ENCODE data around the gene YWHAG.
A peak's percentile ranks its signal among the peaks of the same experiment; 100 is the strongest.
"Not testable (repeated sequence)": the region's sequence is repeated elsewhere in the genome, so short reads cannot be mapped to it uniquely, and the experiment has no call there.

The YWHAG gene

GRCh38 chr7:76377186-76377918 is 18.6 kb upstream of the YWHAG start:
- DNase-seq, result no peak

- no peak for DNase-seq
Measured at GRCh38 chr7:76375251-76375650, 16.5 kb upstream of the YWHAG start.

DNA sequence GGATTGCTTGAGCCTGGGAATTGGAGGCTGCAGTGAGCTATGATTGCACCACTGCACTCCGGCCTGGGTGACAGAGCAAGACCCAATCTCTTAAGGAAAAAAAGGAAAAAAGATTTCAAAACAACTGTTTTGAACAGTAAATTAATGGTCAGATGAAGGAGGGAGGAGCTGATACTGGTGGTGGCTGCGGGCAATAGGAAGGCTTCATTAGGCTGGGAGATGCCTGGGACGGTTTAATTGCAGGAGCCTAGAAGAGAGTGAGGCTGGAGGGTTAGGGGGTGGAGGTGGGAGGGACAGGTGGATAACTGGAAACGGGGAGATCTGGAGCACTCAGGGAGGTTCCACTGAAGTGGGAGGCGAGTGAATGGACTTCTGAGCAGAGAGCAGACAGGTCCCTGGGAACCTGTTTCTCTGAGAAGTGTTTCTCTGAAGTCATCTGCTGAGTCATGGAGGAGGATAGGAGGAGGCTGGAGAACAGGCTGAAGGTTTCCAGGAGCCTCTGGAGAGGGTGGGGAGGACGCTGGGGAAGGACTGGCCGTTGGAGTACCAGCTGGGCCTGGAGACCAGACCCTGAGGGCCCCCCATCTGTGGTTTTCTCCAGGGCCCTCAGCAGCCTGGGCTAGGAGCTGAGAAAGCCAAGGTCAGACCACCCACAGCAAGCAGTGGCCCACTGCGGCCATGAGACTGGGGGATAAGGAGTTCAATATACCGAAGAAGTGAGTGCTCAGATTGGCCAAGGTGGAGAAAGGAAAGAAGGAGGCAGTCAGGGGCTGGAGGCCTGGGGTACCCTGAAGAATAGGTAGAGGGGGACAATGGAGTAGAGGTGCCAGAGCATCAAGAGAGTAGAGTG is 14.4 kb upstream of the YWHAG start:
- no peak for DNase-seq

DNA sequence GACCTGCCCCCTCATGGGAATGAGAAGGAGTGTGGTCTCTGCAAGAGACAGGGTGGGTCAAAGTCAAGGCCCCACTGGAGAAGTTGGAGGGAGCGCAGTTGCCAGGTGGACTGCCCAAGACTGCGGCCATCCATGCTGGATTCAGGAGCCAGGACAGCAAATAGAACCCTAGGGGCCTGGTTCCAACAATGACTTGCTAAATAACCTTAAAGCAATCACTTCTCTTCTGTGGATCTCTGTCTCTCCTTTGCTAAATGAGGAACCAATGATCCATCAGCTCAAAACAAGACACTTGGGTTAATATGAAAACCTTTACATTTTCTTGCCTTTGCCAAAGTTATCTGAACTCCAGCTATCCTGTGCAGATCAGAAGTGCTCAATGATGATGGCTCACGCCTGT is 12.6 kb upstream of the YWHAG start:
- no peak for DNase-seq

GRCh38 chr7:76369018-76369417 is 10.2 kb upstream of the YWHAG start:
- no peak for DNase-seq

DNA sequence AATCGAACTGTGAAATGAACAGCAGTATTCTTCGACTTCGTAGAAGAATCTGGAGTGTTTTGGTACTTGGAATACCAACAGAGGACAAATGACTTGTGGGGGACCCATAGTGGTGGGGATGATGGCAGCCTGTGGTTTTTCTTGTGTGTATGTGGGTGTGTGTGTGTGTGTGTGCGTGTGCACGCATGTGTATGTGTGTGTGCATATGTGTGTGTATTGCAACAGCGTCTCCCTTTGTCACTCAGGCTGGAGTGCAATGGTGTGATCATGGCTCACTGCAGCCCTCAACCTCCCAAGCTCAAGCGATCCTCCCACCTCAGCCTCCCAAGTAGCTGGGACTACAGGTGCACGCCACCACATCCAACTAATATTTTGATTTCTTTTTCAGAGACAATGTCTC is 9.4 kb upstream of the YWHAG start:
- DNase-seq, result no peak

GRCh38 chr7:76364198-76364584 is 5.4 kb upstream of the YWHAG start:
- no peak for DNase-seq

DNA sequence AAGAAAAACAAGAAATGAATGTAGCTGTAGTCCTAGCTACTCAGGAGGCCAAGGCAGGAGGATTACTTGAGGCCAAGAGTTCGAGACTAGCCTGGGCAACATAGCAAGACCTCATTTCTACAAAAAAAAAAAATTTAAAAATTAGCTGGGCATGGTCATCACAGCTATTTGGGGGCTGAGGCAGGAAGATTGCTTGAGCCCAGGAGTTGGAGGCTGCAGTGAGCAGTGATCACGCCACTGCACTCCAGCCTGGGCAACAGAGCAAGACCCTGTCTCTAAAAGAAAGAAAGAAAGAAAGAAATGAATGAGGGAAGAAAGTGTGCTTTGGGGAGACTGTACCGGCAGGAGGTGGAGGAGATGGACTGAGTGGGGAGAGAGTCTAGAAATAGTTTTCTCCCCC is 5.0 kb upstream of the YWHAG start:
- DNase-seq, result not testable (repeated sequence)

- DNase-seq, result no peak
Measured at GRCh38 chr7:76359978-76360638, 1.3 kb upstream of the YWHAG start.

DNA sequence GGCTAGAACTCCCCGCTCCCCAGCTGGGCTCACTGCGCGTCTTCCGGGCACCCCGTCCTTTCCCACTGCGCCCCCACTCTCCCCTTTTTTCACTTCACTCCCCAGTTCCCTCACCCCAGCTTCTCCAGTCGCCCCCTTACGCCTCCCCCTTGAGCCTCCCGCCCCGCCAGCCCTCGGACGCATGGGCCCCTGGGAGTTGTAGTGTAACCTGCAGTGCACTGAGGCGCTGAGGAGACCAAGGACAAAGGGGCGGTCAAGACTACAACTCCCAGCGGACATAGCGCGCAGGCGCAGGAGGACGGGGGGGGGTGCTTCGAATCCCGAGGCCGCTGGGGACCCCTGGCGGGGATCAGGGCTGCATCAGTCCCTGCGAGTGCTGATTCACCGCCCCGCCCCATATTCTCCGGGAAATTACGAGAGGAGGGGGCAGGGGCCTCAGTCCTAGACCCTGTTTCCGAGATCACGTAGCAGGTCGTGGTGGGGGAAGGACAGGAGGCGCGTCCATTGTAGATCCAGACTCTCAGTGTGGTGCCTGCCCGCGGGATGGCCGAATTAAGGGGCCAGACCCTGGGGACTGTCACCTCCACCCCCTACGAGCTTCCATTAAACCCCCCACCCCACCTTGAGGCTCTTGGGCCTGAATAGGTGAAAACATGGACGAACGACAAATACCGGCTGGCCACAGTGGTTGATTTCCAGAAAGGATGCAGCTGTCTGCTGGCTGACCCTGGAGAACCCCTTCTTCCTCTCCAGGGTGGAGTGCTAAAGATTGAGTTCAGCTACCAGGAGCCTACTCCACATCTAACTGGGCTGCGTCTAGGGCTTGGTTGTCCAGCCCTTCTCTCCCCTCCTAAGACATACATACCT is 553 bp upstream of the YWHAG start:
- peak; percentile 94 for DNase-seq

DNA sequence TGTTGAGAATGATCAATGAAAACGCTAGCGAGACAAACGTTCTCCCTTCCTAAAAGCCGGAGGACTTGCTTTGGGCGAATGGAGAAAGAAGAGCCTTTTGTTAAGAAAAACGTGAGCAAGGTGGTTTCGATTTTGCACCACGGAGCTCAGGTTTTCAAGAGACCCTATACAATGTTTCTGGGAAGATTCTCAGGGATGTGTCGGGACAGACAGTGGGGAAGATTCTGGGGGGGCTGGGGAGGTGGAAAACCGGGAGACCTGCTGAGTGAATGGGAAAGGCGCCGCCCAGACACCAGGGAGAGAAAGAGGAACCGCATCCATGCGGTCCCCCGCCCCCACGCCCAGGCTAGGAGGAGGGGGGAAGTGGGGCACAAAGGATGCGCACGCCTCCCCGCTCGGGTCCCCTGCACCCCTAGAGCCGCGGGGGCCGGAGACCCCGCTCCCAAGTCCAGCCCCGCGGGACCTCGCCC is 745 bp downstream of the YWHAG start:
- DNase-seq, result peak; percentile 67

DNA sequence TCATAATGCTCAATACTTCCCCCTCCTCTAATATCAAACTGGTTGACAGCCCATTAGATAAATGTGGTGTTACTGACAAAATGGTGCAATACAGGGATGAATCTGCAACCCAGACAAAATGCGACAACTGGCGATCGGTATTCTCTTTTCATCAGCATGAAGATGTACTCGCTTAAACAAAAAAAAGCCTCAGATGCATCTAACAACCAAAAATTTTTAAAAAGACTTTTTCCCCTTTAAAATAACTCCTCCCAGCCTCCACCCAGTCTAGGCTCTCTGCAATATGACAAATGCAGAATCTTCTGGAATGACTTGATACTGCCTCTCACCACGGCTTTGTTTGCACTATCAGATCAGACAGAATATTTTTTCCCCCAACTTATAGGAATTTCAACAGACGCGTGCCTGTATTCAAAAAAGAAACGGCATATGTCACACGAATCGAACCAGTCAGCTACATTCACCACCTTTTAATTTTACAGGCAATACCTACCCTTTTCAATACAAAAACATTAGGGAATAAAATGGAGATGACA is 1.2 kb downstream of the YWHAG start:
- no peak for DNase-seq

- DNase-seq, result no peak
Measured at GRCh38 chr7:76356823-76357222, 2.0 kb downstream of the YWHAG start.

DNA sequence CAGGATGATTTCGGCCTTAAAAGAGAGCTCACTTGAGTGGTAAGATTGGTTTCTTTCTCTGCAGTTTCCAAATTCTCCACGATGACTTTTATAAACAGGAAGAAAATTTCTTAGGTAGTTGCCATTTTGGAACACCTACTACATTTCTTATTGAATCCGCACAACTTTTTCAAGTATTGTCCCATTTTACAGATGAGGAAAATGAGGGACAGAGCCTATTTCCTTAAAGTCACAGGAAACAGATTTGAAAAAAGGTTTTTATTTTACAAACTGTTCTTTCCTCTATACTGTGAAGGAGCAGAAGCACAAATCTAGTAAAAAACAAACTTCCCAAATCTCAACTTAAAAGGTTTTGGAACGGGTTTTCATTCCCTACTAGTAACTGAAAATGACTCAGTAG is 2.7 kb downstream of the YWHAG start:
- no peak for DNase-seq

- DNase-seq, result no peak
Measured at GRCh38 chr7:76354981-76355730, 3.6 kb downstream of the YWHAG start.

DNA sequence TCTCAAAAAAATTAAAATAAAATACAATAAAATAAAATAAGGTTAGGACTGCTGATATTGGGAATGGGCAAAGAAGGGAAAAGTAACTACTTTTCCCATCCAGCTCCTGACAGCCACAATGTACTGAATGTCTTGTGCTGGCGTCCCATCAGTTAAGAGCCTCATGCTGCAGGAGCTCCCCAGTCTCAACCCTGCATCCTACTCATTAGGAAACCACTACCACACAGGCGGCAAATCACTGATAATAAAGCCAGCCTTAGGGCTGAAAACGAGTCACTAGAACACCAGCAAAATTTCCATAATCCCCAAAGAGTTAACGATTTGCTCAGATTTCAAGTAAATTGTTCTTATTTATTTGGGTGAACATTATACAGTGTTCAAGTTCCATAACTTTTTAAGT is 4.3 kb downstream of the YWHAG start:
- DNase-seq, result no peak

GRCh38 chr7:76353744-76354143 is 5.0 kb downstream of the YWHAG start:
- DNase-seq, result no peak

DNA sequence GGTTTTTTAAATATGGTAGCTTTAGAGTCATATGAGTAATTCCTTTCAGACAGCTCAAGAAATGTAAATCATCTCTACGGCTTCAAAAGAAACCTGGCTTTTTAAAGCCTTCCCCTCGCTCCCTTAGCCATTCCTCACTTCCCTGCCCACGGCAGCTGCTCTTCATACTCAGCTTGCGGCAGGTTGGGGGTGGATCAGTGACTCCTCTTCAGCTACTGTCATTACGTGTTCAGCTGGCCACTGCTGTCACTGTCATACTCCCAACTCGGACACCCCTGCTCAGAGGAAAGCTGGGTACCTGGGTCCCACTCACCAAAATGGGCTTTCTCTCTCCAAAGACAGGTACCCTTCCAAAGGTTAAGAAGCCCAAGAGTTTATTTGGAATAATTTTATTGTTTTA is 6.6 kb downstream of the YWHAG start:
- DNase-seq, result peak; percentile 26

GRCh38 chr7:76351372-76351771 is 7.4 kb downstream of the YWHAG start:
- DNase-seq, result no peak

DNA sequence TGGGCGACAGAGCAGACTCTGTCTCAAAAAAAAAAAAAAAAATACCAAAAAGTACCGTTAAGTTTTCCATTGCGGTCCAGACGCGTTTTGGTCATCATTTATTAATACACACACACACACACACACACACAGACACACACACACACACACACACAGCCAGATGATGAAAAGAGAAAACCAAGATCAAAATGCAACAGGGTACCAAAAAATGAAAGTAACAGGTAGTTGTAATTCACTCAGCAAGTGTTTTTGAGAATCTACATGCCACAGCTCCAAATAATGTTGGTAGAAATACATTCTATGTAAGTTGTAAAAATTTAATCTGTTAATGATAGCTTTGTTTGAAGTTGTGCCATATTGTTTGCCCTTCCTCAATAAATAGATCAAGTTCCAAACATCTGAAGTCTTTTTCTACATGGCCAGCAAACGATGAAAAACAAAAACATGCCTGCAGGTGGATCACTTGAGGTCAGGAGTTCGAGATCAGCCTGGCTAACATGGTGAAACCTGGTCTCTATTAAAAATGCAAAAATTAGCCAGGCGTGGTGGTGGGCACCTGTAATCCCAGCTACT is 9.4 kb downstream of the YWHAG start:
- DNase-seq, result no peak

GRCh38 chr7:76347710-76348109 is 11.1 kb downstream of the YWHAG start:
- no peak for DNase-seq
